Activated naive CD4-positive, alpha-beta T cell treated with anti-CD3 and anti-CD28 coated beads for 36 hours (primary cell): ENCODE data around the gene AK9. TPM values are rescaled to one million over a fixed set of nuclear protein-coding genes. Genes with fewer than 3 reads are reported as not detected.
"Not testable (repeated sequence)": the region's sequence is repeated elsewhere in the genome, so short reads cannot be mapped to it uniquely, and the experiment has no call there.

Experiments used
- CTCF ChIA-PET: fragments of 350-600 bp; sonication (Branson Sonifier 250); formaldehyde crosslinking; loops from one replicate; lab custom pipeline; 2021; ENCODE audit warnings: antibody characterized with exemption; lab: Charles Lee
- DNase-seq: peaks from one replicate; pipeline ENCODE4 v3.0.0-alpha.2; 2020
- H3K27ac Mint-ChIP-seq: one replicate; pipeline ENCODE4 v1.8.0; 2021; ENCODE audit warnings: mild to moderate bottlenecking, mixed read lengths
- H3K27me3 Mint-ChIP-seq: one replicate; pipeline ENCODE4 v1.8.0; 2021; ENCODE audit warnings: low read depth, mixed read lengths
- H3K36me3 Mint-ChIP-seq: one replicate; pipeline ENCODE4 v1.8.0; 2021; ENCODE audit warnings: low read depth, mixed read lengths
- H3K4me1 Mint-ChIP-seq: one replicate; pipeline ENCODE4 v1.8.0; 2021; ENCODE audit warnings: low read depth, mixed read lengths
- H3K4me3 Mint-ChIP-seq: one replicate; pipeline ENCODE4 v1.8.0; 2021; ENCODE audit warnings: mild to moderate bottlenecking, moderate library complexity, mixed read lengths
- H3K9me3 Mint-ChIP-seq: one replicate; pipeline ENCODE4 v1.8.0; 2021; ENCODE audit warnings: mixed read lengths
- intact Hi-C: fragments of 100-400 bp; cut with micrococcal nuclease; formaldehyde crosslinking; loops from one replicate; pipeline ENCODE4 v1.15.1; 2023
- total RNA-seq, 2 experiments: library from RNA; stranded (reverse); gene quantifications; one replicate each; pipeline ENCODE4 v1.2.3, GENCODE V29; 2021

The AK9 gene
- total RNA-seq, result 1 to 10 TPM; 1.7 TPM

- H3K9me3 Mint-ChIP-seq, result no peaks in the 10 kb centered on the region
- H3K36me3 Mint-ChIP-seq, result peaks cover 4% of the 10 kb centered on the region
- H3K27ac Mint-ChIP-seq, result peak within 1 kb of the TSS; percentile 81
- DNase-seq, result peak; percentile 94
- CTCF ChIA-PET, result interaction anchor here (0.6 to 2.7 kb wide), 7 partner anchors 10 to 349 kb away, joined by 4 to 8 read pairs (median 6); no protein-coding TSS in a partner anchor
- H3K4me3 Mint-ChIP-seq, result peak within 1 kb of the TSS; percentile 83
- H3K27me3 Mint-ChIP-seq, result no peaks in the 10 kb centered on the region
- intact Hi-C loops, result loop anchor here (1.0 to 10.0 kb wide), 14 partner anchors 31 to 1254 kb away; partner anchors contain the start of genes CD164, CDC40, CEP57L1 and MICAL1
- H3K4me1 Mint-ChIP-seq, result peaks cover 26% of the 10 kb centered on the region
Measured at GRCh38 chr6:109690737-109691621, at the start of gene AK9, which contains the start of gene FIG4. TSS of gene AK9 (minus strand) at chr6:109691202. CDS start at chr6:109675745, 15,457 bp downstream. TSS of gene FIG4 (plus strand) at chr6:109691296. CDS start at chr6:109691436, 140 bp downstream.

GRCh38 chr6:109740787-109741186, 49.8 kb upstream of the AK9 start:
- CTCF ChIA-PET, result no interaction called here
- Mint-ChIP-seq H3K4me3 (no peak overlapping the region), H3K36me3 (peaks cover 31% of the 10 kb centered on the region), H3K9me3 (peaks cover 3% of the 10 kb centered on the region), H3K27me3 (no peaks in the 10 kb centered on the region), H3K4me1 (no peaks in the 10 kb centered on the region), H3K27ac (no peak overlapping the region)
- intact Hi-C loops, result no loop called here
- no peak for DNase-seq

GRCh38 chr6:109739686-109740085, 48.7 kb upstream of the AK9 start:
- Mint-ChIP-seq H3K4me1 (no peaks in the 10 kb centered on the region), H3K27me3 (no peaks in the 10 kb centered on the region), H3K27ac (no peak overlapping the region), H3K4me3 (no peak overlapping the region), H3K9me3 (peaks cover 2% of the 10 kb centered on the region), H3K36me3 (peaks cover 25% of the 10 kb centered on the region)
- intact Hi-C loops, result no loop called here
- no peak for DNase-seq
- CTCF ChIA-PET, result no interaction called here

GRCh38 chr6:109738667-109739066, 47.7 kb upstream of the AK9 start:
- no peak for DNase-seq
- Mint-ChIP-seq H3K4me1 (no peaks in the 10 kb centered on the region), H3K36me3 (peaks cover 16% of the 10 kb centered on the region), H3K4me3 (no peak overlapping the region), H3K9me3 (no peaks in the 10 kb centered on the region), H3K27ac (no peak overlapping the region), H3K27me3 (no peaks in the 10 kb centered on the region)
- CTCF ChIA-PET, result no interaction called here
- intact Hi-C loops, result no loop called here

- Mint-ChIP-seq H3K27ac (no peak overlapping the region), H3K4me3 (no peak overlapping the region), H3K27me3 (no peaks in the 10 kb centered on the region), H3K9me3 (no peaks in the 10 kb centered on the region), H3K36me3 (peaks cover 14% of the 10 kb centered on the region), H3K4me1 (no peaks in the 10 kb centered on the region)
- intact Hi-C loops, result no loop called here
- CTCF ChIA-PET, result no interaction called here
- DNase-seq, result no peak
Measured at GRCh38 chr6:109738255-109738654, 47.3 kb upstream of the AK9 start.

GRCh38 chr6:109736273-109737025, 45.4 kb upstream of the AK9 start:
- H3K36me3 Mint-ChIP-seq, result peaks cover 14% of the 10 kb centered on the region
- H3K4me3 Mint-ChIP-seq, result no peak overlapping the region
- CTCF ChIA-PET, result no interaction called here

GRCh38 chr6:109725250-109725649, 34.2 kb upstream of the AK9 start:
- intact Hi-C loops, DNase-seq, H3K27ac Mint-ChIP-seq, H3K27me3 Mint-ChIP-seq, H3K4me1 Mint-ChIP-seq, CTCF ChIA-PET, H3K9me3 Mint-ChIP-seq, H3K4me3 Mint-ChIP-seq: not testable (repeated sequence)
- H3K36me3 Mint-ChIP-seq, result peaks cover 25% of the 10 kb centered on the region

More at GRCh38 chr6:109736273-109737025, 45.4 kb upstream of the AK9 start:
- Mint-ChIP-seq H3K27ac (no peak overlapping the region), H3K27me3 (no peaks in the 10 kb centered on the region), H3K9me3 (no peaks in the 10 kb centered on the region), H3K4me1 (no peaks in the 10 kb centered on the region)
- intact Hi-C loops, result no loop called here
- DNase-seq, result no peak

- Mint-ChIP-seq H3K4me1 (no peaks in the 10 kb centered on the region), H3K36me3 (peaks cover 28% of the 10 kb centered on the region), H3K27ac (no peak overlapping the region), H3K27me3 (no peaks in the 10 kb centered on the region), H3K9me3 (peaks cover 4% of the 10 kb centered on the region), H3K4me3 (no peak overlapping the region)
- DNase-seq, result no peak
- CTCF ChIA-PET, result no interaction called here
- intact Hi-C loops, result no loop called here
Measured at GRCh38 chr6:109722564-109723254, 31.7 kb upstream of the AK9 start.

- Mint-ChIP-seq H3K36me3 (peaks cover 28% of the 10 kb centered on the region), H3K4me1 (no peaks in the 10 kb centered on the region), H3K4me3 (no peak overlapping the region), H3K27me3 (no peaks in the 10 kb centered on the region), H3K27ac (no peak overlapping the region), H3K9me3 (peaks cover 4% of the 10 kb centered on the region)
- intact Hi-C loops, result no loop called here
- DNase-seq, result no peak
- CTCF ChIA-PET, result no interaction called here
Measured at GRCh38 chr6:109722011-109722410, 31.0 kb upstream of the AK9 start.

GRCh38 chr6:109720311-109720710, 29.3 kb upstream of the AK9 start:
- Mint-ChIP-seq H3K36me3 (peaks cover 24% of the 10 kb centered on the region), H3K4me1 (no peaks in the 10 kb centered on the region), H3K27ac (no peak overlapping the region), H3K9me3 (peaks cover 4% of the 10 kb centered on the region), H3K4me3 (no peak overlapping the region), H3K27me3 (no peaks in the 10 kb centered on the region)
- intact Hi-C loops, result no loop called here
- CTCF ChIA-PET, result no interaction called here
- DNase-seq, result no peak

GRCh38 chr6:109718991-109719390, 28.0 kb upstream of the AK9 start:
- no peaks in the 10 kb centered on the region for H3K9me3 Mint-ChIP-seq
- H3K4me3 Mint-ChIP-seq, result no peak overlapping the region
- CTCF ChIA-PET, result interaction anchor here (0.6 to 1.4 kb wide), 2 partner anchors 55 to 321 kb away, joined by 4 to 5 read pairs; no protein-coding TSS in a partner anchor
- no peaks in the 10 kb centered on the region for H3K4me1 Mint-ChIP-seq
- H3K27me3 Mint-ChIP-seq, result no peaks in the 10 kb centered on the region
- intact Hi-C loops, result no loop called here
- peaks cover 15% of the 10 kb centered on the region for H3K36me3 Mint-ChIP-seq
- H3K27ac Mint-ChIP-seq, result no peak overlapping the region
- DNase-seq, result no peak

- CTCF ChIA-PET, result interaction anchor here (1.1 kb wide), 2 partner anchors 14 to 321 kb away, joined by 3 to 4 read pairs; no protein-coding TSS in a partner anchor
Measured at GRCh38 chr6:109717971-109718370, 27.0 kb upstream of the AK9 start.

More at GRCh38 chr6:109717971-109718370, 27.0 kb upstream of the AK9 start:
- intact Hi-C loops, result no loop called here
- Mint-ChIP-seq H3K4me3 (no peak overlapping the region), H3K4me1 (no peaks in the 10 kb centered on the region), H3K9me3 (no peaks in the 10 kb centered on the region), H3K27me3 (no peaks in the 10 kb centered on the region), H3K36me3 (peaks cover 7% of the 10 kb centered on the region), H3K27ac (no peak overlapping the region)
- DNase-seq, result no peak
